ENCODE data around the gene TMC7.
A peak's percentile ranks its signal among the peaks of the same experiment; 100 is the strongest.

TMC7 gene

DNA sequence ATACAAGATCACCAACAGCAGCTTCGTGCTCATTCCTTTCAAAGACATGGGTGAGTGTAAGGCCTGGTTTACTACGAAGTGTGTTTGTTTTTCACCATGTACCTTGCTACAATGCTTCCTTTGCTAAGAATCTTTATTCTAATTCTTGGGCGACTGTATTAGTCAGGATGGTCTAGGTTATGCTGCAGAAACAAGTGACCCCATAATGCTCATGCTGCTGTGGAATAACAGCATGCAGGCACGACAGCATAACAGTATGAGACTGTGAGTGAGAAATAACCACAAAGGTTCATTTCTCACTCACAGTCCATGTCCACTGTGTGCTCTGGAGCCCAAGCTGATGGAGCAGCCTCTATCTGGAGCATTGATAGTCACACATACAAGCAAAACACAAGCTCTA is 38.0 kb downstream of the TMC7 start:
- Histone ChIP-seq H3K27me3 (ENCODE audit: insufficient read depth, low read length) (no peaks in the 10 kb centered on the region), H3K27ac (ENCODE audit: low read depth, low read length) (no peak overlapping the region), H2AFZ (ENCODE audit: insufficient read depth, low read length, poor library complexity) (no peak overlapping the region), H2AK5ac (ENCODE audit: low read length) (no peak overlapping the region), H3K79me2 (ENCODE audit: control insufficient read depth, insufficient read depth, low read length, poor library complexity) (no peaks in the 10 kb centered on the region), H3K18ac (ENCODE audit: low read length) (no peak overlapping the region), H3K9me3 (ENCODE audit: insufficient read depth, low read depth, low read length) (no peaks in the 10 kb centered on the region), H3K36me3 (ENCODE audit: control insufficient read depth in 1 of 2, insufficient read depth in 2 of 2, low read length in 2 of 2) (peaks cover 0 to 3% of the 10 kb centered on the region in 2 experiments), H3K4me1 (ENCODE audit: control insufficient read depth in 1 of 2, insufficient read depth in 2 of 2, low read length in 2 of 2) (no peaks in the 10 kb centered on the region), H3K9ac (ENCODE audit: low read length) (no peak overlapping the region), H2BK120ac (ENCODE audit: insufficient read depth, low read length, poor library complexity) (no peak overlapping the region), H3K4me2 (ENCODE audit: low read length) (no peak overlapping the region), H2BK12ac (ENCODE audit: low read length) (no peak overlapping the region), H3K23ac (ENCODE audit: low read length) (no peak overlapping the region), H3K4ac (ENCODE audit: low read depth, low read length) (no peak overlapping the region), H4K12ac (ENCODE audit: low read depth, low read length) (no peak overlapping the region), H2BK5ac (ENCODE audit: low read depth, low read length, poor library complexity) (no peak overlapping the region), H4K91ac (ENCODE audit: low read depth, low read length) (no peak overlapping the region), H3K79me1 (ENCODE audit: low read length) (no peaks in the 10 kb centered on the region), H4K8ac (ENCODE audit: low read depth, low read length) (no peak overlapping the region), H3K14ac (ENCODE audit: low read length) (no peak overlapping the region), H3K4me3 (ENCODE audit: low read depth, low read length) (no peak overlapping the region)
- no CpG with 5 or more reads among the region's 4 CpGs for WGBS (ENCODE audit: extremely low coverage, insufficient coverage, insufficient read length)
- no peak for DNase-seq

DNA sequence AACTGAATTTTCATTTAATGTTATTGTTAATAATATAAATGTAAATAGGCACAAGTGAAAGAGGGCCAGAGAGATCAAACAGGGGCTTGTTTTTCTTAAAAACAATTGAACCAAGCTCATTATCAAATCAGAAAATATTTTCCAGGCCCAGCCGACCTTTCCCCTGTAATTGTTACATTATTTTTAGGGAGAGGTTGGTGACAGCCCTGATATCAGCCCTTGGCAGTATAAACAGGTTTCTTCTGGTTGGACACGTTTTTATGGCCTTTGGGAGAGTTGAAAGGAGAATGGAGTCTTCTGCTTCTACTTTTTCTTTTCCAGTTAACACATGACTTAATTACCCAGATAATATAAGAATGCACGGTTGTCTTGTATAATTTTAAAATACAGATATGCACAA is 43.7 kb downstream of the TMC7 start:
- Histone ChIP-seq H4K91ac (ENCODE audit: low read depth, low read length) (no peak overlapping the region), H2BK120ac (ENCODE audit: insufficient read depth, low read length, poor library complexity) (no peak overlapping the region), H3K23ac (ENCODE audit: low read length) (no peak overlapping the region), H3K36me3 (ENCODE audit: control insufficient read depth in 1 of 2, insufficient read depth in 2 of 2, low read length in 2 of 2) (peaks cover 0 to 2% of the 10 kb centered on the region in 2 experiments), H4K8ac (ENCODE audit: low read depth, low read length) (no peak overlapping the region), H3K4ac (ENCODE audit: low read depth, low read length) (no peak overlapping the region), H3K27ac (ENCODE audit: low read depth, low read length) (no peak overlapping the region), H3K4me1 (ENCODE audit: control insufficient read depth in 1 of 2, insufficient read depth in 2 of 2, low read length in 2 of 2) (no peaks in the 10 kb centered on the region), H2BK5ac (ENCODE audit: low read depth, low read length, poor library complexity) (no peak overlapping the region), H2BK12ac (ENCODE audit: low read length) (no peak overlapping the region), H2AK5ac (ENCODE audit: low read length) (no peak overlapping the region), H4K12ac (ENCODE audit: low read depth, low read length) (no peak overlapping the region), H3K4me3 (ENCODE audit: low read depth, low read length) (no peak overlapping the region), H3K79me1 (ENCODE audit: low read length) (no peaks in the 10 kb centered on the region), H2AFZ (ENCODE audit: insufficient read depth, low read length, poor library complexity) (no peak overlapping the region), H3K27me3 (ENCODE audit: insufficient read depth, low read length) (no peaks in the 10 kb centered on the region), H3K14ac (ENCODE audit: low read length) (no peak overlapping the region), H3K18ac (ENCODE audit: low read length) (no peak overlapping the region), H3K9me3 (ENCODE audit: insufficient read depth, low read depth, low read length) (no peaks in the 10 kb centered on the region), H3K79me2 (ENCODE audit: control insufficient read depth, insufficient read depth, low read length, poor library complexity) (no peaks in the 10 kb centered on the region), H3K4me2 (ENCODE audit: low read length) (no peak overlapping the region), H3K9ac (ENCODE audit: low read length) (no peak overlapping the region)
- no peak for DNase-seq
- WGBS (ENCODE audit: extremely low coverage, insufficient coverage, insufficient read length): no CpG with 5 or more reads among the region's 3 CpGs

DNA sequence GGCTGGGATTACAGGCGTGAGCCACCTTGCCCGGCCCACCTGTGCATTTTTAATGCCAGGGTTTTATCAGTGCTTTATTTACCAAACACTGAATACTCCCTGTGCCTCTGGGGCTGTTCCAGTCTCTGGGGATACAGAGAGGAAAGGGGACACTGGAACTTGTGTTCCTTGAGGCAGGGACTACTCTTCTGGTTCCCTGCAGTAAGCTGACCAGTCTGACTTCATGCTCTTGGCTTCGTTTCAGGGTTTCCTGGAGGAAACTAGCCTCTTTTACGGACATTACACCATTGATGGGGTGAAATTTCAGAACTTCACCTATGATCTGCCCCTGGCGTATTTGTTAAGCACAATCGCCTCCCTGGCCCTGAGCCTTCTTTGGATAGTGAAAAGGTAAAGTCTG is 46.2 kb downstream of the TMC7 start:
- H3K27me3 ChIP-seq (ENCODE audit: insufficient read depth, low read length): no peaks in the 10 kb centered on the region
- H3K4me2 ChIP-seq (ENCODE audit: low read length): no peak overlapping the region
- peak in 1 of 2 donors; percentile 46 for DNase-seq
- no peaks in the 10 kb centered on the region for H3K4me1 ChIP-seq (ENCODE audit: control insufficient read depth in 1 of 2, insufficient read depth in 2 of 2, low read length in 2 of 2)
- H3K27ac ChIP-seq (ENCODE audit: low read depth, low read length): no peak overlapping the region
- H2BK12ac ChIP-seq (ENCODE audit: low read length): no peak overlapping the region
- H3K9ac ChIP-seq (ENCODE audit: low read length): no peak overlapping the region
- no CpG with 5 or more reads among the region's 6 CpGs for WGBS (ENCODE audit: extremely low coverage, insufficient coverage, insufficient read length)
- H2AK5ac ChIP-seq (ENCODE audit: low read length): no peak overlapping the region
- H3K79me2 ChIP-seq (ENCODE audit: control insufficient read depth, insufficient read depth, low read length, poor library complexity): no peaks in the 10 kb centered on the region
- no peak overlapping the region for H2AFZ ChIP-seq (ENCODE audit: insufficient read depth, low read length, poor library complexity)
- H3K79me1 ChIP-seq (ENCODE audit: low read length): no peaks in the 10 kb centered on the region
- H4K8ac ChIP-seq (ENCODE audit: low read depth, low read length): no peak overlapping the region
- no peak overlapping the region for H3K23ac ChIP-seq (ENCODE audit: low read length)
- H3K18ac ChIP-seq (ENCODE audit: low read length): no peak overlapping the region
- H3K9me3 ChIP-seq (ENCODE audit: insufficient read depth, low read depth, low read length): peaks cover 1% of the 10 kb centered on the region
- no peak overlapping the region for H4K91ac ChIP-seq (ENCODE audit: low read depth, low read length)
- no peak overlapping the region for H3K4ac ChIP-seq (ENCODE audit: low read depth, low read length)
- no peak overlapping the region for H3K4me3 ChIP-seq (ENCODE audit: low read depth, low read length)
- no peak overlapping the region for H2BK120ac ChIP-seq (ENCODE audit: insufficient read depth, low read length, poor library complexity)
- H3K36me3 ChIP-seq (ENCODE audit: control insufficient read depth in 1 of 2, insufficient read depth in 2 of 2, low read length in 2 of 2): no peaks in the 10 kb centered on the region
- H3K14ac ChIP-seq (ENCODE audit: low read length): no peak overlapping the region
- H4K12ac ChIP-seq (ENCODE audit: low read depth, low read length): no peak overlapping the region
- no peak overlapping the region for H2BK5ac ChIP-seq (ENCODE audit: low read depth, low read length, poor library complexity)

DNA sequence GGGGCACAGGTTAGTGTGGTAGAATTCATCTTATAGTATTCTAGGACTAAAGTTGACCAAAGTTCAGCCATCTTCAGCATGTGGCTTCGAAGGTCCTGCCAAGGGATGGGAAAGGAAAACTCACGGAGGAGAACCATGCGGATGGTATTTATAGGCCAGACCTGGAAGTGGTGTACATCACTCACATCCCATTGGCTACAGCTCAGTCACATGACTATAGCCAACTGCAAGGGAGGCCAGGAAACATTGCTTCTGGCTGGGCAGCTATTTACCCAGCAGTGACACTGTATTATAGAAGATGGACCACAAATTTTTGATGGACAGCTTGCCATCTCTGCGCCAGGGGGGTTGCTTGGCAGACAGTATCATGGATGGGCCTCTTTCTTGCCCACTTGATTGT is 48.0 kb downstream of the TMC7 start:
- H2BK120ac ChIP-seq (ENCODE audit: insufficient read depth, low read length, poor library complexity): no peak overlapping the region

More for the DNA sequence above, 48.0 kb downstream of the TMC7 start:
- H3K9me3 ChIP-seq (ENCODE audit: insufficient read depth, low read depth, low read length): peaks cover 1% of the 10 kb centered on the region
- no peak overlapping the region for H3K9ac ChIP-seq (ENCODE audit: low read length)
- H3K23ac ChIP-seq (ENCODE audit: low read length): no peak overlapping the region
- no peak overlapping the region for H3K14ac ChIP-seq (ENCODE audit: low read length)
- no peak overlapping the region for H4K12ac ChIP-seq (ENCODE audit: low read depth, low read length)
- no peak overlapping the region for H2AFZ ChIP-seq (ENCODE audit: insufficient read depth, low read length, poor library complexity)
- WGBS (ENCODE audit: extremely low coverage, insufficient coverage, insufficient read length): no CpG with 5 or more reads among the region's 4 CpGs
- no peak for DNase-seq
- H2AK5ac ChIP-seq (ENCODE audit: low read length): no peak overlapping the region
- no peak overlapping the region for H2BK12ac ChIP-seq (ENCODE audit: low read length)
- H4K8ac ChIP-seq (ENCODE audit: low read depth, low read length): no peak overlapping the region
- H3K4me3 ChIP-seq (ENCODE audit: low read depth, low read length): no peak overlapping the region
- H3K27ac ChIP-seq (ENCODE audit: low read depth, low read length): no peak overlapping the region
- no peak overlapping the region for H3K18ac ChIP-seq (ENCODE audit: low read length)
- H3K79me2 ChIP-seq (ENCODE audit: control insufficient read depth, insufficient read depth, low read length, poor library complexity): no peaks in the 10 kb centered on the region
- H4K91ac ChIP-seq (ENCODE audit: low read depth, low read length): no peak overlapping the region
- H3K27me3 ChIP-seq (ENCODE audit: insufficient read depth, low read length): no peaks in the 10 kb centered on the region
- H3K4me1 ChIP-seq (ENCODE audit: control insufficient read depth in 1 of 2, insufficient read depth in 2 of 2, low read length in 2 of 2): no peaks in the 10 kb centered on the region
- H2BK5ac ChIP-seq (ENCODE audit: low read depth, low read length, poor library complexity): no peak overlapping the region
- no peak overlapping the region for H3K4me2 ChIP-seq (ENCODE audit: low read length)
- peaks cover 0 to 2% of the 10 kb centered on the region in 2 experiments for H3K36me3 ChIP-seq (ENCODE audit: control insufficient read depth in 1 of 2, insufficient read depth in 2 of 2, low read length in 2 of 2)
- H3K4ac ChIP-seq (ENCODE audit: low read depth, low read length): no peak overlapping the region
- no peaks in the 10 kb centered on the region for H3K79me1 ChIP-seq (ENCODE audit: low read length)

Measured in trophoblast cell (in vitro differentiated cells and primary cell).